HG02759 (cell line): ENCODE measurements around the gene COMMD3.
"Not testable (repeated sequence)": the region's sequence is repeated elsewhere in the genome, so short reads cannot be mapped to it uniquely, and the experiment has no call there.

Experiments
- ATAC-seq: cut with Tn5 transposase; IDR thresholded peaks from one replicate; pipeline ENCODE4 v1.9.1; 2021; ENCODE audit warnings: mild to moderate bottlenecking, moderate library complexity; ENCODE audit not compliant: unreplicated experiment

COMMD3 gene

GRCh38 chr10:22316286-22317075 is at the start of gene COMMD3:
COMMD3 (plus strand) TSS chr10:22316388; CDS start chr10:22316418, 30 bp downstream.
- ATAC-seq: peak; percentile 65

DNA sequence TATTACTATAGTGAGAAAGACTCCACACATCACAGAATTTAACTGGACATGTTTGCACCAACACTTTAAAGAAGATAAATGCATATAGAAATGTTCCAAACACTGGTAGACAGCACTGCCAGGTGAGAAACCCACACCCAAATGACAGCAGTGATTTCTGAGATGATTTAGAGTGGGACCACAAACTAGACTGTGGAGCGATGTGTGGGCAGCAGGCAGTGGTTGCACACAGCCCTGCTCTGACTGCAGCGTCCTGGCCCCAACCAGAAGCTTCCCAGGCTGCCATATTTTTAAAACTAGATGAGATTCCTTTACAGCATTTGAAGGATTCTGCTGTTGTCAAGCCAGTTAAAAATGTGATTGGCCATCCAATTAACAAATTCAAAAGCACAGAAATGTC is 47.7 kb upstream of the COMMD3 start:
- ATAC-seq: no peak

DNA sequence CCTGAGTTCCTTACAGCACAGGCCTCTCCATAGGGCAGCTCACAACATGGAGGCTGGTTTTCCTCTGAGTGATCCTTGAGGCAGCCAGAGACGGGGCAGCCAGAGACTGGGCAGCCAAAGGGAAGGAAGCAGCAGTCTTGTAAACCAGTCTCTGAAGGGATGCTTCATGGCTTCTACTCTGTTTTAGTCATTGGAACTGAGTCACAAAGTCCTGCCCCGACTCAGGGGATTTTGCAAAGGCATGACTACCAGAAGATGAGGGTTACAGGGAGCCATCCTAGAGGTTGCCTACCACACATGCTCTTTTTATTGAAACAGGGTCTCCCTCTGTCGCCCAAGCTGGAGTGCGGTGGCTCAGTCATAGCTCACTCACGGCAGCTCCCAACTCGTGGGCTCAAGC is 44.4 kb upstream of the COMMD3 start:
- no peak for ATAC-seq

DNA sequence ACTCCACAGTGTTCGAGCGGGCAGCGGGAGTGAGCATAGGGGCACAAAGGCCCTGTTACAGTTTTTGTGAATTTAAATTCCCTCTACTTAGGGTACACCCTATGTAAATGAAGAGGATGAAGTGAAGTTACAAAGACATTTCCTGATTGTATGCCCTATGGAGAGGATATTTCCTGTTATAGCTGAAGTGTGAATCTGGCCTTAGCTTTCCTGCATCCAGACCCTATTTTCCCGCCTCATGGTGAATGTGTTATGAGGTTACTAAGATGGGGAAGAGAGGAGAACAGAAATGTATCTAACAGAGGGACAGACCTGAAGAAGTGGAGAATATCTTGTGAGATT is 37.8 kb upstream of the COMMD3 start:
- no peak for ATAC-seq

- ATAC-seq: no peak
Measured at GRCh38 chr10:22280078-22280477, 36.1 kb upstream of the COMMD3 start.

DNA sequence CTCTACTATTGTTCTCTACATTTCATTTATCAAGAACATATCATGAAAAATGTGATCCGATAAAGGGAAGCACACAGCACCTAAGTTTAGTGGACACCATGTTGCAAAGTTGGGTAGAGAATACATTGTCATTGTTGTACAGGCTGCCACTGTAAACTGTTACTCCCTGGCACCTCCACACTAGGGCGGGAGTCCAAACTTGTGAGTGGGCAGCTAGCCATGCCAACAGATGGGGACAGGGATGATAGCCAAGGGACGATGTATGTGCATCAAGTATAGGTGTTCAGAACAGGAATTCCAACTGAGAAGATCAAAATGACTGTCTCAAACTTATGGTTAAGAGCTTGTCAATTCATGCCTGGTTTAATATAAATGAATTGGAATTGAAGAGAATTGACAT is 31.1 kb upstream of the COMMD3 start:
- ATAC-seq: no peak

GRCh38 chr10:22293747-22294404 is 22.3 kb upstream of the COMMD3 start:
- ATAC-seq: no peak

GRCh38 chr10:22294694-22295093 is 21.5 kb upstream of the COMMD3 start:
- ATAC-seq: no peak

DNA sequence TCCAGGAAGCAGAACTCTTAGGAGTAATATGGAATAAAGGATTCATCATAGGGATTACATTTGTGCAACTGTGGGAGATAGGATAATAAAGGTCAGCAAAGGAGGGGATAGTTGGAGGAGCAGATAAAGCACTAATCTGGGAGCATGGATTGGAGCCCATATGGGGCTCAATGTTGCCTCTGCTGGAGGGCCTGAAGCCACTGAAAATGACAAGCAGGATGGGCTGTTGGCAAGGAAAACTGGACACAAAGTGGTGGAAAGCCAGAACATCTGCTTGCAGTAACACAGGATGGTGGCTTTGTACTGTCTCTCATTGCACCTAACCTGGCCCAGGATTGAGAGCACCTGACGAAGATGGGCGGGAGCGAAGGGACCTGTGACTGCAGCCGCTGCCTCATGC is 15.0 kb upstream of the COMMD3 start:
- ATAC-seq: no peak

DNA sequence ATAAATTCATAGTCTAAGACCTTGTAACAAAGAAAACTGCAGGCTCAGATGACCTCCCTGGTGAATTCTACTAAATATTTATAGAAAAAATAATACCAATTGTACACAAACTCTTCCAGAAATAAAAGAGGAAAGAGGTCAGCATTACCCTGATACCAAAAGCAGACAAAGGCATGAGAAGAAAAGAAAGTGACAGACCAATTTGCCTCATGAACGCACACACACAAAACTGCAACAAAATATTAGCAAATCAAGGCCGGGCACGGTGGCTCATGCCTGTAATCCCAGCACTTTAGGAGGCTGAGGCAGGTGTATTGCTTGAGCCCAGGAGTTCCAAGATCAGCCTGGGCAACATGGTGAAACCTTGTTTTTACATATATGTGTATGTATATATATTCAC is 12.7 kb upstream of the COMMD3 start:
- no peak for ATAC-seq

DNA sequence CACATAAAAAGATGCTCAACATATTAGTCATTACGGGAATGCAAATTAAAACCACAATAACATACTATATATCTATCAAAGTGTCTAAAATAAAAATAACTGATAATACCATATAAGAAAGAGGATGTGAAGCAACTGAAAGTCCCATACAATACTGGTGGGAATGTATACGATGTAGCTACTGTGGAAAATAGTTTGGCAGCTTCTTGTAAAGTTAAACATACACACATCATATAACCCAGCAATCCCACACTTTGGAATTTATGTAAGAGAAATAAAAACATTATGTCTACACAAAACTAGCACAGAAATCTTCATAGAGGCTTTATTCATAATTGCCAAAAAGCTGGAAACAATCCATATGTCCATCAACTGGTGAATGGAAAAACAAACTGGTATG is 10.5 kb upstream of the COMMD3 start:
- ATAC-seq: no peak

- ATAC-seq: peak; percentile 97
Measured at GRCh38 chr10:22308390-22308789, 7.8 kb upstream of the COMMD3 start.

DNA sequence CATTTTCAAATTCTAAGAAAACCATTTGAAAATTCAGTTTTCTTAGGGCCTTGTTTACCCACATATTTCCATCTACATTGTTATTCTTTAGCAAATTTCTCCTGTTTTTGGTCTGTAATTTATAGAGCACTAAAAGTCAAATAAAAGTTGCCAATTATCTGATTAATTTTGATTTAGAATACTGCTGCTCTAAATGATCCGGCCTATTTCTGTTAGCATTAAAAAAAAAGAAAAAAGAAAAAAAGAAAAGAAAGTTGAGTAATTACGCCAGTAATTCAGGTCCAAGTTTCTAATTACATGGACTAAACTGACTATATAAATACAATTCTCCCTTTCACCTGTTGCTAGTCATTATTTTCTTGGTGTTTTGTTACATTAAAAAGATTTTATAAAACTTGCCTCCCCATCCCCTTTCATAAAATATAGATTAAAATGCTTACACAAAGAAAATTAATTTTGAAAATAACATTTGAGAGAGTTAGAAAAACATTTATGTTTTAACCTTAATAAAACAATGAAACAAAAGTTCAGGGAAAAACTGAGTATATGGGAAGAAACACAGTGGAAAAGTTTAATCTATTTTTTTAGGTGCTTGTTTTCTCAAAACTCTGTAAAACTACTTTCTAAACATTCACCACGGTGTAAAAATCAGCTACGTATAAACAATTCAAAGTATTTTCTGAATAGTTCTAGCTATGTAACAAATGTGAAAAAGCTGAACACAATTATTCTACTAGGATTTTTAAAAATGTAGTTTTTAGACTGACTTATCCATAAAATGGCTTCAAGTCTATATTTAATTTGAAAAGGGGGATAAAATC is 6.8 kb upstream of the COMMD3 start:
- no peak for ATAC-seq

DNA sequence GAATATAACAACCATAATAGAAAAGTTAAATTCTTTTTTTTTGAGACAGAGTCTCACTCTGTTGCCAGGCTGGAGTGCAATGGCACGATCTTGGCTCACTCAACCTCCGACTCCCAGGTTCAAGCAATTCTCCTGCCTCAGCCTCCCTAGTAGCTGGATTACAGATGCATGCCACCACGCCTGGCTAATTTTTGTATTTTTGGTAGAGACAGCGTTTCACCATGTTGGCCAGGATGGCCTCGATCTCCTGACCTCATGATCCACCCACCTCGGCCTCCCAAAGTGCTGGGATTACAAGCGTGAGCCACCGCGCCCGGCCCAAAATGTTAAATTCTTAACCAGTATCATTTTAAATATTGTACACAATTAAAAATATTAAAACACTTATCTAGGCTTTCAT is 6.2 kb upstream of the COMMD3 start:
- not testable (repeated sequence) for ATAC-seq

DNA sequence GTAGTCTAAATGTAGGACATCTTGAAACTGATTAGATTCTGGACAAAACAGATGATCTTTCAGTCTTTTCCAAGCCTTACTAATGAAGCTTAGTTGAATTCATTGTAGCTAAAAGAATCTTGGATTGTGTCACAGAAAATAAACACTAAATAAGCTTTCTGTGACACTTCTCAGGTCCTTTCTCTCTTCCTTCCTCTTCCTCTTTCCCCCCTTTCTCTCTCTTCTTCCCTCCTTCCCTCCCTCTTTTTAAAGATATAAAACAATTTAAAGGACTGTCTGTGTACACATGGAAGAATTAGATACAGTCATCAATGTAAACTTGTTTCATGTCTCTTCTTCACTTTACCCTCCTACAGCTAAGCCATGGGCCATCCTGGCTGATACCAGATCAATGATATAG is 5.3 kb upstream of the COMMD3 start:
- ATAC-seq: no peak

DNA sequence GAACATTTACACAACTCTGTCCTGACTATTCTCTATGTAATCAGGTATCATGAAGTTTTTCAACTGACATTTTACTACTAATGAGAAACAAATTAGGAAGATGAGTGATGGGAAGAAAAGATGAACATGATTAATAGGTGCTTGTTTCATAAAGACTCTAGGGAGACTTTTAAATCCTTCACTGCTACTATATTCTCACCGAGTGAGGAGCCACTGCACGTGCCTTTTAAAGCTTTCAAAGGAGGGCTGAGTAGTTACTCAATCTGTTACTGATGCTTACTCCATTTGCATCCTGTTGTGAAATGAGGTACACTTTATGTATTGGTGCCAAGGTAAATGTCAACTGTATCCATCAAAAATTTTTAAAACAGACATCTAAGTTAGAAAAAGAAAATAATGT is 1.3 kb upstream of the COMMD3 start:
- no peak for ATAC-seq

DNA sequence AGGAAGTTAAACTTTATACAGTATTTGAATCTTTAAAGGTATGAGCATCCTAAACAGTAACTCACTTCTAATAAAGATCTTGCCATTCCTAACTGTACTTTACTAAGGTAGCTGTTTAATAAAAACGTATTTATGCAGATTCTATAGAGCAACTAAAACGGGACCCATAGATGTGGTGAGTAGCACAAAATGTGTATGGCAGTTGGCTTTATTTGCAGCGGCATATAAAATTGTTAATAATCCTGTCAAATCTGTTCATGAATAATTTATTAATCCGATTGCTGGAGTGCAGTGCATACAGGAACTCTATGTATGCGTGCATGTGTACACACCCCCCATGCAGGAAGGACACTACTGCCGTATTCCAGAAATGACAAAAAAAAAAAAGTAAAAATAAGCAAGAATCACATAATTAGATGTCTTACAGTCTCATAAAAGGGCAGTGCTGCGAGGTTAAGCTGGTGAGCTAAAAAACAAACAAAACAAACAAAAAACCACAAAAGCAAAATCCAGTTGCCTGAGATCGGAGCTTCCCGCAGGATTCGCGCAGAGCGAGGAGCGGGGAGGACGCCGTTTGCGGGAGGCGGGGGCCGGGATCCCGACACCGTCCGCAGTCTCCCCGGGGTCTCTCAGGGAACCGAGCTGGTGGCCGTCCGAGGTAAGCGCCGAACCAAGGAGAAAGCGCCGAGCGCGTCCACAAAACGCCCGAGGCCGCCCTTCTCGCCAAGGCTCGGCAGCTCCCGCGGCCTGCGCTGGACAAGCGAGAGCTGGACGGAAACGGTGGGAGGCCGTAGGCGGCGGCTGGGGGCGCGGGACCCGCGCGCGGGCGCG is 518 bp upstream of the COMMD3 start:
- ATAC-seq: peak; percentile 27

DNA sequence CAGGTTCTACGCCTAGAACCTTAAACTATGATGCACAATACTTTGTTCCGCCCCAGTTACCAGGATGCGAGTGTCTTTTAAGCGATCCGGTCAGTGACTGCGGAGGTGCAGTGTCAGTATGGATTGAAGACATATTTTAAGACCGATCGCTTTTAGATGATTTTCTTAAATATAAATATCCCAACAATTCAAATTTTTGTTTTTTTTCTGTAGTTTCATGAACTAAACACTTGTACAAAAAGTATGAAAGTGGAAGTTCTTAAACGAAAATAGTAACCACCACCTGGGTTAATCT is 835 bp downstream of the COMMD3 start:
- ATAC-seq: peak; percentile 16

DNA sequence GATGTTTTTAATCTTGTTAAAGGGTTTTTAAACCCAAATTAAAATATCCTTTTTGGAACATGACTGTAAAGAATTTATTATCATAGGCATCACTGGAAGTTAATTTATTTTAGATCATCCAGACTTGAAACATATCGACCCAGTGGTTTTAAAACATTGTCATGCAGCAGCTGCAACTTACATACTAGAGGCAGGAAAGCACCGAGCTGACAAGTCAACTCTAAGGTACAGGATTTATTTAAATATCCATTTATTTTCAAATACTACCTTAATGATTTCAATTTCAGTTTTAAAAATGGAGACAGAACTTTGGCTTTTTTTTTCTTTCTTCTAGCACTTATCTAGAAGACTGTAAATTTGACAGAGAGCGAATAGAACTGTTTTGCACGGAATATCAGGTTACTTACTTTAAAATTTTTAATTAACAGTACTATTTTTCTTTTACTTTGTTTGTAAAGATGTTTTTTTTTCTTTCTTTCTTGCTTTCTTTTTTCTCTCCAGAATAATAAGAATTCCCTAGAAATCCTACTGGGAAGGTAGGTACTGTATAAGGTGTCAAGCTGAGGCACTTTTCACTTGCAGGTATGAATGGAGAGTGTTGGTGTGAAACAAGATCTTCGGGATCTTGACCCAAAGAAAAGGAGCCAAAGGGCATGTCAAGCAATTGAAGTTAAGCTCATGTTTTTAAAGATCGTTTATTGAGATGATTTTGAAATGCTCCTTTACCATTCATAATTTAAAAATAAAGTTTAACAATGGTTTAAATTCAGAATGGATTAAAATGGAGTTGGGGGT is 1.8 kb downstream of the COMMD3 start:
- ATAC-seq: no peak

GRCh38 chr10:22318772-22319171 is 2.6 kb downstream of the COMMD3 start:
- no peak for ATAC-seq
